Measurements from ENCODE around the gene PTGES.

DNA sequence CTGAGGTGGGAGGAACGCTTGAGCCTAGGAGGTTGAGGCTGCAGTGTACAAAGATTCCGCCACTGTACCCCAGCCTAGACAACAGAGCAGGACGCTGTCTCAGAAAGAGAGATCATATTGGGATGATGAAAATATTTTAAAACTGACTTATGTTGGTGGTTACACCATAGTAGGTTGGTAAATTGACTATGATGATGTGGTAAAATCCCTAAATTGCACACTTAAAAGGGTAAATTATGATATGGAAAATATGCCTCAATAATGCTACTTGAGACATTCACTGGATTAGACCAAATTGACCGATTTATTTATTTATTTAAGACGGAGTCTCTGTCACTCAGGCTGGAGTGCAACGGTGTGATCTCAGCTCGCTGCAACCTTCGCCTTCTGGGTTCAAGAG lies 28.3 kb upstream of the PTGES start:
- TF ChIP-seq CTCF (IDR thresholded peaks at IDR 0.05; ENCODE audit: low read depth, low read length) (no peak), EZH2phosphoT487 (IDR thresholded peaks at IDR 0.05; ENCODE audit: low read depth) (no peak)
